ENCODE data around the gene DIRAS1. TPM values are rescaled to one million over a fixed set of nuclear protein-coding genes. Genes with fewer than 3 reads are reported as not detected.
"Not testable (repeated sequence)": the region's sequence is repeated elsewhere in the genome, so short reads cannot be mapped to it uniquely, and the experiment has no call there.

Gene DIRAS1
- total RNA-seq, 1 donor from 2014 or later: 0.16 TPM

DNA sequence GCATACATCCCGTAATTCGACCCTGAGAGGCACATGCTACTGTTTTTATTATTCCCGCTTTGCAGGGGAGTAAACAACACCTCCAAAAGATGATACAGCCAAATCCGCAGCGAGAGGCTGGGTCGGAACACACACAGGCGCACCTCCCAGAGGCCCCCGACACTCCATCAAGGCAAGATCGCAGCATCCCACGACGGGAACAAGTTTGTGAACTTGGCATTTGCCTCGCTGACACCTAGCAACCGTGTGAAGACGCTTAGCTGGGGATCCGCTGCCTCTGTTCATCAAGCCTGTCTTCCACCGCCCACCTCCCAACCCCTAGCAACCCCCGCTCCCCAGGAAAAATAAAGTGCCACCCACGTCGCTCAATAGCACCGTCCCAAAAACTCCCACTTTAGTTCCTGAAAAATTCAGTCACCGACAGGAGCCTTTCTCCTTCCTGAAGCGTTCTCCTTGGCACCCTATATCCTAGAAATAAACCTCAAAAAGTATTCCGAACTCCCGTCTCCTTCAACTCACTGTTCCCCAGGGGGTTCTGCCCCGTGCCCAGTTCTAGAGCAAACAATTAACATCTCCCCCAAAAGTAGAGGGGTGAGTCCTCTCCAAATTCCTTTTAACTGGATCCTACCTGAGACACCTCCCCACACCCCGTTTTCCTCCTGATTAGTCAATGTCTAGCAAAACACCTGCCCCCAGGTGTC is 20.4 kb downstream of the DIRAS1 start:
- no peak for DNase-seq
- Mint-ChIP-seq H3K4me1 (peaks cover 5% of the 10 kb centered on the region), H3K9me3 (no peaks in the 10 kb centered on the region), H3K27me3 (peaks cover 11% of the 10 kb centered on the region), H3K4me3 (no peak overlapping the region), H3K36me3 (ENCODE audit: low read depth) (no peaks in the 10 kb centered on the region), H3K27ac (no peak overlapping the region)
- intact Hi-C loops (cut with micrococcal nuclease): no loop called here

DNA sequence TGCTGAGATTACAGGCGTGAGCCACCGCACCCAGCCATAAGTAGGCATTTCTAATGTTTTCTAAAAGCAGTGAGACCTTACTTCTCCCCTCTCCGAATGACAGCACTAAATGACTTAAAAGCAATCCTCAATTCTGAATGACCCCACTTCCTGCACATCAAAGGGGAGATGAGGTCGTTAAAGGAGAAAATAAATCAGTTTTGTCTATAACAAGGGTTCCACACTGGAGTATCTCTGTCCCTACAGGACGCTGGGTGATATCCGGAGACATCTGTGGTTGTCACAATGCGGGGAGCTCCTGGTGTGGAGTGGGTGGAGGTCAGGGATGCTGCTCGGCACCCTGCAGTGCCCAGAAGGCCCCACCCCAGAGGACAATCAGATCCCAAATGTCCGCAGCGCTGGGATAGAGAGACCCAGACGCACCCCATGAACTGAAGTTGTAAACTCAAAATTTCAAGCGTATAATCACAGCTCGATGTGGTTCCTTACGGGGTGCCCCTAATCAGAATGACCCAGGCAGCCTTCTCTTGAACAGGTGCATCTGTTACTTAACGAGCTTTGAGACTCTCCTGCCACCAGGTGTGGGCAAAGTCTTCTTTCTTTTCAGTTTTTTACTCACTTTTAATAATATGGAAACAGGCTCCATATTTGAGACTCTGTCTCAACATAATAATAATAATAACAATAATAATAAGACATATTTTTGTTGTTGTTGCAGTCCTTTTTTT is 21.6 kb downstream of the DIRAS1 start:
- Mint-ChIP-seq H3K4me1 (peaks cover 5% of the 10 kb centered on the region), H3K9me3 (no peaks in the 10 kb centered on the region), H3K4me3 (no peak overlapping the region), H3K27me3 (peaks cover 11% of the 10 kb centered on the region), H3K36me3 (ENCODE audit: low read depth) (no peaks in the 10 kb centered on the region), H3K27ac (no peak overlapping the region)
- no peak for DNase-seq
- intact Hi-C loops (cut with micrococcal nuclease): no loop called here

DNA sequence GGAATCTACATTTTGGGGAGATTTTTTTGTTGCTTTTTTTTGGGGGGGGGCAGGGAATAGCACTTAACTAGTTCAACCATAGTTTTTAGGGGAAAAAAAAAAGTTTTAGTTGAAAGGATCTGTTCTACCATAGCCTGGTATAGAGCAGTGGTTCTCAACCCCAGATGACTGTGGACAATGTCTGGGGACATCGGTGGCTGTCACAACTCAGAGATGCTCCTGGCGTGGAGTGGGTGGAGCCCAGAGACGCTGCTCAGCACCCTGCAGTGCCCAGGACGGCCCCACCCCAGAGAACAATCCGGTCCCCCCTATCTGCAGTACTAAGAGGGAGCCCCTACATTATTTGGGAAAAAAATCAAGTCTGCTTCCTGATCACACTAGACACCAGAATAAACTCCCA is 27.0 kb downstream of the DIRAS1 start:
- H3K36me3 Mint-ChIP-seq (ENCODE audit: low read depth): no peaks in the 10 kb centered on the region
- intact Hi-C loops (cut with micrococcal nuclease): no loop called here
- H3K4me1 Mint-ChIP-seq: no peaks in the 10 kb centered on the region
- H3K9me3 Mint-ChIP-seq: no peaks in the 10 kb centered on the region
- no peak overlapping the region for H3K27ac Mint-ChIP-seq
- no peak overlapping the region for H3K4me3 Mint-ChIP-seq
- H3K27me3 Mint-ChIP-seq: no peaks in the 10 kb centered on the region
- DNase-seq: no peak

DNA sequence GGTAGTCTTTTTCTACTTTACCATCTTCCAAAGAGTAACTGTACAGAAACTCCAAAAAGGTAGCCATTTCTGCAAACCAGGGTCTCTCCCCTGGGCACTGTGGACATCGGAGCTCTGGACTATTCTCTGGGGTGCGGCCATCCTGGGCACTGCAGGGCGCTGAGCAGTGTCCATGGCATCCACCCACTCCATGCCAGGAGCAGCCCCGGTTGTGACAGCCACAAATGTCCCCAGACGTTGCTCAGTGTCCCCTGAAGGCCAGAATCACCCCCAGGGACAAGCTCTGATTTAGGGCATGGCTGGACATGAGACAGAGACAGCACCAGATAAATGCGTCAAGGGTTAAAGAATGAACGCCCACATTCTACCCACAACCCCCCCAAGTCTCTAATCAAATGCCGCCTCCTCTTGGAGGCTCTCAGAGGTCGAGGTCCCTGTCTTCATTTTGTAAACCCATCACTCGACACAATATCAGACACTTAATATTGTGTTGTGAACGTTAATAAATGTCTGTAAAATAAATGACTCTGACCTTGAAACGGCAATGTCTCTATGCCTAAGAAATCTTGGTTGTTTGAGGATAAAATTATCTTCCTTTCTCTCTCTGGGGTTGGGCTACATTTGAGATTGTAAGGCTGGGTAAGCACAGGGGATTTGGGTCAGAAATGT is 27.5 kb downstream of the DIRAS1 start:
- Mint-ChIP-seq H3K27ac (no peak overlapping the region), H3K27me3 (no peaks in the 10 kb centered on the region), H3K36me3 (ENCODE audit: low read depth) (no peaks in the 10 kb centered on the region), H3K9me3 (no peaks in the 10 kb centered on the region), H3K4me3 (no peak overlapping the region), H3K4me1 (no peaks in the 10 kb centered on the region)
- intact Hi-C loops (cut with micrococcal nuclease): no loop called here
- DNase-seq: no peak

DNA sequence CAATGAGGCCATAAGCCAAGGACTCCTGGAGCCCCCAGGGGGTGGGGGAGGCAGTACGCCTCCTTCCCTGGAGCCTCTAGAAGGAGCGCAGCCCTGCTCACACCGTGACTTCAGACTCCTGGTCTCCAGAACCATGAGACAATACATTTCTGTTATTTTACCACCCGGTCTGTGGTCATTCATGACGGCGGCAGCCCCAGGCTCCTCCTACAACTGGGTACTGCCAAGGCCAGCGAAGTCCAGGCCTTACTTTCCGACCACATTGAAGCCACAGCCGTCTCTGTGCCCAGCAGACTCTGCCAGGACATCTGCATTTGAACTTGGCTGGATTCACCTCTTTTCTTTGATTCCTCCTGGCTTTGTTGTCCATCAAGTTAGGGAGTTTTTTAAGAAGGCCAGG is 29.2 kb downstream of the DIRAS1 start:
- Mint-ChIP-seq H3K4me3 (no peak overlapping the region), H3K4me1 (no peaks in the 10 kb centered on the region), H3K9me3 (no peaks in the 10 kb centered on the region), H3K27me3 (no peaks in the 10 kb centered on the region), H3K36me3 (ENCODE audit: low read depth) (no peaks in the 10 kb centered on the region), H3K27ac (no peak overlapping the region)
- DNase-seq: no peak
- intact Hi-C loops (cut with micrococcal nuclease): no loop called here

DNA sequence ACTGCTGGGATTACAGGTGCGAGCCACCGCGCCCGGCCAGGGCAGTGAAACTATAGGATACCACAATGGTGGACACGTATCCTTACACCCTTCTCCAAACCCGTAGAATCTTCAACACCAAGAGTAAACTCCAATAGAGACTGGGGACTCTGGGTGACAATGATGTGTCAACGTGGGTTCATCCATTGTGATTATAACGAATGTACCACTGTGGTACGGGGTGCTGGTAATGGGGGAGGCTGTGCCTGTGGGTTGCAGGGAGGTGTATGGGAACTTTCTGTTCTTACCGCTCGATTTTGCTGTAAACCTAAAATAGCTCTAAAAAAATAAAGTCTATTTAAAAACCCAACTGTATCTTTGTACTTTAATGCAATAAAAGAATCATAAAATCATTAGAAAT is 30.3 kb downstream of the DIRAS1 start:
- intact Hi-C loops (cut with micrococcal nuclease): no loop called here
- Mint-ChIP-seq H3K9me3 (no peaks in the 10 kb centered on the region), H3K36me3 (ENCODE audit: low read depth) (no peaks in the 10 kb centered on the region), H3K4me1 (no peaks in the 10 kb centered on the region), H3K4me3 (no peak overlapping the region), H3K27ac (no peak overlapping the region), H3K27me3 (no peaks in the 10 kb centered on the region)
- no peak for DNase-seq

DNA sequence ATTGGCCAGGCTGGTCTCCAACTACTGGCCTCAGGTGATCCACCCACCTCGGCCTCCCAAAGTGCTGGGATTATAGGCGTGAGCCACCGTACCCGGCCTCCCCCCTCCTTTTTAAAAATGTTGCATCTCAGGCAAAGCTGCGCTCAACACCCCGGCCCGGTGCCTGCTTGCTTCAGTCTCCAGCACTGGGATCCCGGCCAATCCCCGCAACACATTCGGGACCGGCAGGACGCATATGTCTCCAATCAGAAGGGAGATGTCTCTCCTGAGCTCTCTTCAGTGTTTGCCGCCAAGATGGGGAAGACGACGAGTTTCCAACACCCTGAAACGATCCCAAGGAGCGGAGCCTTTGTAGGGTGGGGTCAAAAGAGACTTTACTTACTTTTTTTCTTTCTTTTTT is 34.8 kb downstream of the DIRAS1 start:
- Mint-ChIP-seq H3K36me3 (ENCODE audit: low read depth) (no peaks in the 10 kb centered on the region), H3K27ac (no peak overlapping the region), H3K4me1 (no peaks in the 10 kb centered on the region), H3K4me3 (no peak overlapping the region), H3K27me3 (no peaks in the 10 kb centered on the region), H3K9me3 (no peaks in the 10 kb centered on the region)
- intact Hi-C loops (cut with micrococcal nuclease): no loop called here
- DNase-seq: no peak

DNA sequence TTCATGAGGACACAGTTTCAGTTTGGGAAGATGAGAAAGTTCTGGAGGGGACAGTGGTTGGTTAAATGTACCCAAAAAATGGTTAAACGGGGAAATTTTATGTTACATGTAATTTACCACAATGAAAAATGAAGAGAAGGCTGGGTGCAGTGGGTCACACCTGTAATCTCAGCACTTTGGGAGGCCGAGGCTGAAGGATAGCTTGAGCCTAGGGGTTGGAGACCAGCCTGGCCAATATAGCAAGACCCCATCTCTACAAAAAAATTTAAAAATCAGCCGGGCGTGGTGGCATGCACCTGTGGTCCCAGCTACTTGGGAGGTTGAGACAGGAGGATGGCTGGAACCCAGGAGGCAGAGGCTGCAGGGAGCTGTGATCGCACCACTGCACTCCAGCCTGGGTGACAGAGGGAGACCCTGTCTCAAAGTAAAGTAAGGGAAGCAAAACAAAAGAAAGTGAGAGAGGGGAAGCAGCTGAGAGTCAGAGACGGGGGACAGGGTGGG is 35.9 kb downstream of the DIRAS1 start:
- DNase-seq: no peak
- no peak overlapping the region for H3K27ac Mint-ChIP-seq
- no peaks in the 10 kb centered on the region for H3K36me3 Mint-ChIP-seq (ENCODE audit: low read depth)
- intact Hi-C loops (cut with micrococcal nuclease): no loop called here
- no peak overlapping the region for H3K4me3 Mint-ChIP-seq
- no peaks in the 10 kb centered on the region for H3K9me3 Mint-ChIP-seq
- no peaks in the 10 kb centered on the region for H3K27me3 Mint-ChIP-seq
- H3K4me1 Mint-ChIP-seq: no peaks in the 10 kb centered on the region

DNA sequence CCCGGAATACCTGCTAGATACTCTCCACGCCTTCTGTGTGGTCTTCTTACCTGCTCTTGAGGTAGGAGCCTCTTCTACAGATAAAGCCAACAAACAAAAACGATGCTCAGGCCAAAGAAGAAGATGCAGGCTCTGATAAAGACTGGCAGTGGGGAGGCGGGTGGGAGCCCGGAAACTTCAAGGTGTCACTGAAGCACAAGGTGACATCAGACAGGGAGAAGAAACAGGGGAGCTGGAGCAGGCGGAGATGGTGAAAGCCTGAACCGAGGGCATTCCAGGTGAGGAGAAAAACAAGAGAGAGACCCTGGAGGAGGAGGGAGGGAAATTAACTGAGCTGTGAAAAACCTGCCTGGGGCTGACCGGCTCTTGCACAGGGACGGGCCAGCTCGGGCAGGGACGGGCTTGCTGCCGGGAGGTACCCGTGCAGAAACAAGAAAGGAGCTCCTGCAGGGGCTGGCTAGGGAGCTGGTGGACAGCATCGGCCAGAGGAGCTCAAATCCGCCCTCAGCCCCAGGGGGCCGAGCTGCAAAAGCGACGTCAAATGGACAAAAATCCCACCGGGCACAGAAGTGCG is 37.7 kb downstream of the DIRAS1 start:
- DNase-seq: no peak
- Mint-ChIP-seq H3K4me1 (no peaks in the 10 kb centered on the region), H3K27me3 (no peaks in the 10 kb centered on the region), H3K9me3 (peaks cover 3% of the 10 kb centered on the region), H3K27ac (no peak overlapping the region), H3K36me3 (ENCODE audit: low read depth) (no peaks in the 10 kb centered on the region), H3K4me3 (no peak overlapping the region)
- intact Hi-C loops (cut with micrococcal nuclease): no loop called here

DNA sequence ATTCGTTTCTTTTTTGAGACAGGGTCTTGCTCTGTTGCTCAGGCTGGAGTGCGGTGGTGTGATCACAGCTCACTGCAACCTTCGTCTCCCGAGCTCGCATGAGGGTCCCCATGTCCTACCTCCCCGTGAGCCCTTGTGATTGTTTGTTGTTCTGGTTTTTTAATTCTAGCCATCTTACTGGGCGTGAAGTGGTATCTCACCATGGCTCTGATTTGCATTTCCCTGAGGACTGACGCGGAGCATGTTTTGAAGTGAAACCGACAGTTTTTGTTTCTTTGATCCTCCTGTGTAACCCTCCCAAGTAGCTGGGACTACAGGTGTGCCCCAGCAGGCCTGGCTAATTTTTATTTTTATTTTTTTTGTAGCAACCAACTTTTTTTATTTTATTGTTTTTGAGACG is 40.4 kb downstream of the DIRAS1 start:
- no peak for DNase-seq
- no peak overlapping the region for H3K27ac Mint-ChIP-seq
- intact Hi-C loops (cut with micrococcal nuclease): no loop called here
- no peaks in the 10 kb centered on the region for H3K36me3 Mint-ChIP-seq (ENCODE audit: low read depth)
- H3K4me3 Mint-ChIP-seq: no peak overlapping the region
- H3K27me3 Mint-ChIP-seq: no peaks in the 10 kb centered on the region
- no peaks in the 10 kb centered on the region for H3K4me1 Mint-ChIP-seq
- peaks cover 3% of the 10 kb centered on the region for H3K9me3 Mint-ChIP-seq

DNA sequence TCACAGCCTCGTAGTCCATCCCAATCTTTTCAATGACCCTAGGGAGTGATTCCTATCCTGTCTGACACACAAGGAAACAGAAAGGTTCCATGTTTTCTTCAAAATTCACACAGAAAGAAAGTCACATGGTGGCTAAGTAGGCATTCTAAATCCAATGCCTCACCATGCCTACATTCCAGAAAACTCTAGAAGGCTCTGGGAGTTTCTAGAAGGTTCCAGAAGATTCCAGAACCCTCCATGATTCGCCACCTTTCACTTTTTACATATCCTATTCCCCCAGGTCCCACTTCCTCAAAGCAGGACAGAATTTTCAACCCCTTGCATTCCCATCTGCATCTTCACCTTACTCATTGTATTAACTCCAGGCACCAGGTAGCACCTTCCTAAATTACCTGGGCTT is 41.7 kb downstream of the DIRAS1 start:
- H3K4me1 Mint-ChIP-seq: no peaks in the 10 kb centered on the region
- intact Hi-C loops (cut with micrococcal nuclease): no loop called here
- no peak overlapping the region for H3K4me3 Mint-ChIP-seq
- no peaks in the 10 kb centered on the region for H3K27me3 Mint-ChIP-seq
- no peaks in the 10 kb centered on the region for H3K36me3 Mint-ChIP-seq (ENCODE audit: low read depth)
- H3K27ac Mint-ChIP-seq: no peak overlapping the region
- no peak for DNase-seq
- peaks cover 3% of the 10 kb centered on the region for H3K9me3 Mint-ChIP-seq

DNA sequence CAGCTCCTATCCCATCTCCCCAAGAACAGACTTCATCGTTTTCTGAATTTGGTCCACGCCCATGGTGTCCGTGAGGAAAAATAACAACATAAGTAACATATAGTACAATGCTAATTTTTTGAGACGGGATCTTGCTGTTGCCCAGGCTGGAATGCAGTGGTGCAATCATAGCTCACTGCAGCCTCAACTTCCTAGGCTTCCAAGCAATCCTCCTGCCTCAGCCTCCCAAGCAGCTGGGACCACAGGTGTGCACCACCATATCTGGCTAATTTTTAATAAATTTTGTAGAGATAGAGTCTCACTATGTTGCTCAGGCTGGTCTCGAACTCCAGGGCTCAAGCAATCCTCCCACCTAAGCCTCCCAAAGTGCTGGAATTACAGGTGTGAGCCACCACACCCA is 42.2 kb downstream of the DIRAS1 start:
- DNase-seq; H3K4me1 Mint-ChIP-seq; H3K36me3 Mint-ChIP-seq (ENCODE audit: low read depth); H3K27ac Mint-ChIP-seq; H3K27me3 Mint-ChIP-seq; H3K9me3 Mint-ChIP-seq; intact Hi-C loops (cut with micrococcal nuclease); H3K4me3 Mint-ChIP-seq: not testable (repeated sequence)

DNA sequence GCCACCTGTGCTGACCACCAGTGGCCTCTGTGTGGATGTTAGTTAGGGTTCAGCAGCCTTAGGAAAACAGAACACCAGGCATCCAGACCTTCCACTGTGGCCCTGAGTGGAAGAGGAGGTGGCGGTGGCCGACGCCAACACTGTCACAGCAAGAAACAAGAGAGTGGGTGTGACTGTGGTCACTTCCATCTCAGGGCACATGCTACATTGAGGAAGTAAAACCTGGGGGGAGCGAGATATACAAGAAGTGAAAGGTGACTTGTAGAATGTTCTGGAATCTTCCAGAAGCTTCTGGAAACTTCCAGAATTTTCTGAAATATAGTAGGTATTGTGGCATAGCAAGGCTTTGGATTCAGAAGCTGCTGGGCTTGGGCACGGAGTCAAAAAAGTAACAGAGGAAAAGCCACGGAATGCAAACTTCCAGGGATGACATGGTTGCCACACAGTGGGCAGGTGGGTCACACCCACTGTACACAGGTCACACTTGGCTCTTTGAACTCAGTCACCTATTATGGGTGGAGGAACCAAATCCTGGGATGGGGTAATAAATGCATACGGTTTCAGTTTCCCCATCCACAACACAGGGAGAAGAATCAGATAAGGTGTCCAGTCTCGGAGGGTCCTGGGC is 43.0 kb downstream of the DIRAS1 start:
- no peak overlapping the region for H3K27ac Mint-ChIP-seq
- no peaks in the 10 kb centered on the region for H3K36me3 Mint-ChIP-seq (ENCODE audit: low read depth)
- H3K9me3 Mint-ChIP-seq: peaks cover 3% of the 10 kb centered on the region

DNA sequence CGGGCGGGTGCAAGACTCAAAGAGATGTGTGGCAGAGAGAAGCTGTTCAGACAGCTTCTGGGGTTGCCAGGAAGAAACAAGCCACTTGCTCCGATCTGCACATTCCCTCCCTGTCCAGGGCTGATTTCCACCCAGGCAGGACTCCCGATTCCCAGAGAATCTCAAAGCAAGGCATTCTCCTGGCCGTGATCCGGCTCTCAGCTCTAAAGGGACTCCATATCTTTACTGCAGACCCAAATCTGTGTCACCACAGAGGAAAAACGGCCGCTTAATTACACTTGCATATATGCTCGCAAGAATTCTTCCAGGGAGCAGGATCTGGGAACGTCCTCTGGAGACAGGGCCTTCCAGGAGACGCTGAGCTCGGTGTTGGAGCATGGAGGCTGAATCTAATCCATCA is 44.3 kb downstream of the DIRAS1 start:
- H3K9me3 Mint-ChIP-seq: peaks cover 3% of the 10 kb centered on the region
- no peak overlapping the region for H3K27ac Mint-ChIP-seq
- H3K4me1 Mint-ChIP-seq: no peaks in the 10 kb centered on the region
- H3K4me3 Mint-ChIP-seq: no peak overlapping the region
- no peaks in the 10 kb centered on the region for H3K27me3 Mint-ChIP-seq
- intact Hi-C loops (cut with micrococcal nuclease): no loop called here
- H3K36me3 Mint-ChIP-seq (ENCODE audit: low read depth): no peaks in the 10 kb centered on the region
- no peak for DNase-seq

More for the DNA sequence above, 43.0 kb downstream of the DIRAS1 start:
- DNase-seq: no peak
- intact Hi-C loops (cut with micrococcal nuclease): no loop called here
- Mint-ChIP-seq H3K4me3 (no peak overlapping the region), H3K4me1 (no peaks in the 10 kb centered on the region), H3K27me3 (no peaks in the 10 kb centered on the region)

Measured in activated CD4-positive, alpha-beta T cell treated with anti-CD3 and anti-CD28 coated beads, Interleukin-2, amount 10 ng/mL, durations not matched to agents 24 days and 14 days (primary cell).